NCI-H2171 (cell line): Measurements from ENCODE around the gene EXOC4.
A peak's percentile ranks its signal among the peaks of the same experiment; 100 is the strongest.

Source experiments
- DNase-seq: peaks from one replicate; lab custom pipeline; 2025; lab: John Stamatoyannopoulos, UW

EXOC4 gene

GRCh38 chr7:133364959-133365690 is 112.2 kb downstream of the EXOC4 start:
- no peak for DNase-seq

DNA sequence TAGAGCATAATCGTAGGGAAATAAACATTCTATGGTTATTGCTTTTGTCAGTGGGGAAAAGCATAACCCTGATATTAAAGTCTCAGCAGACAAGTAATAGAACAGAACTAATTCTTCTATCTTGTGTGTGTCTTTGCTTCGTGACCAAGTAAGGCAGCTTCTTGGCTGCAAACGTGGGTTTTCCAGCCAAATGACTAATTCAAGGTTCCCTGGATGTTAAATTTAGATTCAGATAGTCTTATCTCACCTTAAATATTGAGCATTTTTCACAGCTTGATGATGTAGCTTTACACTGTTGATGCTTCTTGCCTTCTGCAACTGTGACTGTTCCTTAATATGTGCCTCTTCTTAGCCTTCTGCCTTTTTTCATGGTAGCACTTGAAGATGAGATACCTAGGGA is 113.0 kb downstream of the EXOC4 start:
- DNase-seq, result no peak

- DNase-seq, result no peak
Observed at GRCh38 chr7:133367561-133367960, 114.7 kb downstream of the EXOC4 start.

DNA sequence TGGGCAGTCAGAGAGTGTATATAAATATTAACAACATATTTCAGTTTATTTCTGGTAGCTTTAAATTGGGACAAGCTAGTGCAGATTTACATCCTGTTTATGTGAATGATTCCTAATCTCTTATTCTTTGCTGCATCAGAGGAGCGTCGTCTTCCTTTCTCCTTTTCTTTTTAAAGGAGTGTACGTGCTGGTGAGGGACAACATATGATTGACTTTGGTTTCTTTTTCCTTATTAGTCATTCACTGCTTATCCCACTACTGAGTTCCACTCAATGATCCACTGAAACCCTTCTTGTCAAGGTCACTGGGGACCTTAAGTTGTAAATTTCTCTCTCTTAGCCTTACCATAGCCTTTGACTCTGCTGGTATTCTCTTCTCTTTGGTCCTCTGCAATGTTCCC is 116.3 kb downstream of the EXOC4 start:
- DNase-seq, result no peak

DNA sequence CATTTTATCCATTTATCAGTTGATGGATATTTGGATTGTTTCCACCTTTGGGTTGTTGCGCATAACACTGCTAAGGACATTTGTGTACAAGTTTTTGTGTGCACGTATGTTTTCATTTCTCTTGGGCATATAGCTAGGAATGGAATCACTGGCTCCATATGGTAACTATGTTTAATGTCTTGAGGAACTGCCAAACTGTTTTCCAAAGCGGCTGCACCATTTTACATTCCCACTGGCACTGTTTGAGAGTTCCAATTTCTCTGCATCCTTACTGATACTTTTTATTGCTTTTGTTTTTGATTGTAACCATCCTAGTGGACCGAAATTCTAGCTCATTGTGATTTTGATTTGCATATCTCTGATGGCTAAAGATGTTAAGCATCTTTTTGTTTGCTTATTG is 118.7 kb downstream of the EXOC4 start:
- no peak for DNase-seq

DNA sequence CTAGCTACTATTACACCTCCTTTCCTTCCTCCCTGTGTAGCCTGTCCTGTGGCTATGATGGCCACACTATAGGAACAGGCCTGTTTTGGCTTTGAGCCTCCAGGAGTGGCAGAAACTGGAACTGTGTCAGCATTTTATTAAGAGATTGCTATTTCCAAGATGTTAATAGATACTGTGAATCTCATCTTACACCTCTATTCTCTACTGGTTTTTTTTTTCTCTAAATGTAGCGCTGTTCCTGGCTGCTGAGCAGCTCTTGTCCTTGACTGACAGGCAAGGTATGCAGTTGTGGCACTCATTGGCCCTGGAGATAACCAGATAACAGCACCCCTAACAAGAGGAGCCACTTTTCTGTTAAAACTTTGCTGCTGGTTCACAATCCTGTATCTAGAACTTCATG is 119.5 kb downstream of the EXOC4 start:
- DNase-seq, result no peak

- DNase-seq, result no peak
Observed at GRCh38 chr7:133376514-133376913, 123.6 kb downstream of the EXOC4 start.

DNA sequence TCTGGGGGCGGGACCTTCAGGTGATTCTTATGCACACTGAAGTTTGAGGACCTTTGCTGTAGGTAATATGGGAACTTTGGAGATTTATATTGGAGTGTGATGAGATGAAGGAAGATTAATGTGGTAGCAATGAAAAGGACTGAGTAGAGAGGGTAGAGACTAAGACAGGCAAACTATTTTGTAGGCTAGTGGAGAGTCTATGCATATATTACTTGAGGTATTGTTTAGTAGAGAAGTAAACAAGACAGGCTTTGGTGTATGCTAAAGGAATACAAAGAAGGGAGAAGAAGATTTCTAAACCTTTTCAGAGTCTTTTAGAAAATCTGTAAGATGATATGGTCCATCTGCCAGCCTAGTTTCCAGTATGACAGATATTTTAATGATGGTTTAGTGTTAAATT is 129.1 kb downstream of the EXOC4 start:
- DNase-seq, result no peak

- DNase-seq, result no peak
Observed at GRCh38 chr7:133382775-133383559, 130.1 kb downstream of the EXOC4 start.

DNA sequence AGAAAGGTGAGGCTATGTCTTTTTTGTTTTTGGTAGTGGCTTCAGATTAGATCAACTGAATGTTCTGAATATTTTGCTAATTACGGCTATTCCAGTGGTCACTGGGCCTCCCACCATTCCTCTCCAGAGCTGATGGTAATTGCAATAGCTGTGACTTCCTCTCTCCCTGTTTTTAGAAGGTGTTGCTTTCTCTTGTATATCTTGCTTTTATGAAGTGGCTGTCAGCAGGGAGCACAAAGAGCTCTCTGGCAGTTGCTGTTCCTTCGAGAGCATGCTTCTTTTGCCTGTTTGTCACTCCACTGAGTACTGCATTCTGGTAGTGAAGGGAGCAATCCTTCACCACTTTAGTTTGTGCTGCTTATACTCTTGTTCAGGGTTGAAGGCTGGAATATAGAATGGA is 133.3 kb downstream of the EXOC4 start:
- DNase-seq, result no peak

DNA sequence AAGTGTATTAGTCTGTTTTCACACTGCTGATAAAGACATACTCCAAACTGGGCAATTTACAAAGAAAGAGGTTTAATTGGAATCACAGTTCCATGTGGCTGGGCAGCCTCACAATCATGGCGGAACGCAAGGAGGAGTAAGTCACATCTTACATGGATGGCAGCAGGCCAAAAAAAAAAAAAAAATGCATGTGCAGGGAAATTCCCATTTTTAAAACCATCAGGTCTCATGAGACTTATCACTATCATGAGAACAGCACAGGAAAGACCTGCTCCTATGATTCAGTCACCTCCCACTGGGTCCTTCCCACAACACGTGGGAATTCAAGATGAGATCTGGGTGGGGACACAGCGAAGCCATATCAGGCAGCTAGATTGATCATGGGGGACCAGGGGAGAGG is 136.8 kb downstream of the EXOC4 start:
- no peak for DNase-seq

DNA sequence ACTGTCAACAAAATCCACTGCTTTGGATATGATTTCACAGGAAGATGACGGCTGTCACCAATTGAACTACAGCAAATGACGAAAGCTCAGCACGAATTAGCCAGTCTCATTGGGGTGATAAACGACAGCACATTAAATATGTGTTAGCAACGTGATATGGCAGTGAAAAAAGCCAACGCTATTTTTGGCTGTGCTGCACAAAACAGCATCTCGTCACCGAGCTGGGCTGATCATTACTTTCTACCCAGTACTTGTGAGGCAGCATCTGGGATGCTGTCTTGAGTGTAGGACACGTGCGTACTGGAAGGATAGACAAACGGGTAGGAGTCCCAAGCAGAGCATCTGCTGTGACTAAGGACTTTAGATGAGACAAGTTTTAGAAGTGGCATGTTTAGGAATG is 138.3 kb downstream of the EXOC4 start:
- DNase-seq, result no peak

DNA sequence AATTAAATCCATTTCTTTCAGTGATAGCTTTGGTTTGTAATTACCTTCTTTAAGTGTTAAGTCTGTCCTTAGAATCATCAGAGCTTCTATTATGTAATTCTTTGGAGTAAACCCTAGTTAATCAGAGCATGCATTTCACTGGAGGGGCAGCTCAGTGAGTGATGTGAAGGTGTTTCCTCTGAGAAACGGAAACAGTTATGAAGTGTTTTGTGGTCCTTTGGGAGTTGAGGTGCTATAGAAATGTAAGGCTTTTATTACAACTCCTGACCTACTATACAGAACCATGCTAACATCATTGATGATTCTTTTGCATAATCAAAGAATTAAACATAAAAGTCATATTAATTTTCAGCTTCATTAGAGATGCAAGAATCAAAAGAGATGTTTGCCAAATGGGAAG is 141.5 kb downstream of the EXOC4 start:
- DNase-seq, result peak; percentile 6

- no peak for DNase-seq
Observed at GRCh38 chr7:133395551-133395950, 142.7 kb downstream of the EXOC4 start.

- no peak for DNase-seq
Observed at GRCh38 chr7:133398506-133398905, 145.6 kb downstream of the EXOC4 start.

GRCh38 chr7:133401225-133401624 is 148.3 kb downstream of the EXOC4 start:
- no peak for DNase-seq

- DNase-seq, result no peak
Observed at GRCh38 chr7:133408212-133408611, 155.3 kb downstream of the EXOC4 start.

- no peak for DNase-seq
Observed at GRCh38 chr7:133409421-133409820, 156.5 kb downstream of the EXOC4 start.

GRCh38 chr7:133409966-133410365 is 157.1 kb downstream of the EXOC4 start:
- no peak for DNase-seq

- DNase-seq, result no peak
Observed at GRCh38 chr7:133411395-133411794, 158.5 kb downstream of the EXOC4 start.

DNA sequence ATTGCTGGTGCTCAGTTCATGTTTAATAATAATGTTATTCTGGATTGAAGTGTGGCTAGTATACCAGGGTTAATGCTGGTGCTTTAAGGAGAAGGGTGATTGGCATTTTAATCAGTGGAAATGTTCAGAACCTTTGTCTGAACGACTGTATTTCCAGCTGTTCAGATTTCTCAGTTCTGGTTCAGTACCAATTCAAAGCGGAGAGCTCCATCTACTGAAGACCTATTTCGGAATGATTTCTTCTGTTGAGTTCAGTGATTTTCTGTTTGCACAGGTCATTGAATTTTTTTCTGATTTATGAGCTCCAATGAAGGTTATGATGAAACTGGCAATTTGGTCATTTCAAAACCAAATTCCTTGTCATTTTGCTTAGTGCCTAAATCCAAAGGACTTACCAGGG is 160.1 kb downstream of the EXOC4 start:
- no peak for DNase-seq

- no peak for DNase-seq
Observed at GRCh38 chr7:133419041-133419440, 166.2 kb downstream of the EXOC4 start.

DNA sequence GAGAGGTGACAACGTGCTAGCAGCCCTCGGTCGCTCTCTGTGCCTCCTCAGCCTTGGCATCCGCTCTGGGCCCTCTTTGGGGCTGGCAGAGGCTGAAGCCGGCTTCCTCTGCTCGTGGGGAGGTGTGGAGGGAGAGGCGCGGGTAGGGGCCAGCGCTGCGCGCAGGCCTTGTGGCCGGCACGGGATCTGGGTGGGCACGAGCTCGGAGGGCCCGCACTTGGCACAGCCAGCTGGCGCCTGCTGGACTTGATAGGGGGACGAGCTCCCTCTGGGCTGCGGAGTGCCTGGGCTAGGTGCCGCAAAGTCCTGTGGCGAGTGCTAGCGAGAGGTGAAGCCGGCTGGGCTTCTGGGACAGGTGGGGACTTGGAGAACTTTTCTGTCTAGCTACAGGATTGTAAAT is 170.7 kb downstream of the EXOC4 start:
- DNase-seq, result no peak

- DNase-seq, result no peak
Observed at GRCh38 chr7:133428326-133428725, 175.4 kb downstream of the EXOC4 start.
